SW480 (cell line): Measurements from ENCODE around the gene TENM4.

Experiments used
- DNase-seq: peaks from one replicate; pipeline ENCODE4 v3.0.0-alpha.2; 2016; ENCODE audit warnings: low spot score

Gene TENM4

GRCh38 chr11:79388201-79388600 is 52.6 kb downstream of the TENM4 start:
- no peak for DNase-seq

- no peak for DNase-seq
Measured at GRCh38 chr11:79383874-79384273, 57.0 kb downstream of the TENM4 start.

- no peak for DNase-seq
Measured at GRCh38 chr11:79382301-79383050, 58.4 kb downstream of the TENM4 start.

DNA sequence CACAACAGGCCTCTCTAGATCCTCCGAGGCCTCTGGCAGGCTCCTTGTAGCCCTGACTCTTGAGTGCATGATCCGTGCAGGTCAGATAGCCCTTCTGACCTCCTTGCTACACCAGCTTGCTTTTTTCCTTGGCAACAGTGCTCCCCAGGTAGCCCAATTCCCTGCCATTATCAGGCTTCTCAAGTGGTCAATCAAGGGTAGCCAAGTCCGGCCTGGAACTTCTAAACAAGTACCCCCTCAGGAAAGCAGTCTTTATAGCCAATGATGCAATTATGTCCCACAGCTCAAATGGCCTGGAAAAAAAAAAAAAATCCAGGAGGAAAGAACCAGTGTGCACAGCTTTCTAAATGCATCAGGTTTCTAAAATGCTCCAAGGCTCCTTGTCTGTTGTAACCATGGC is 59.8 kb downstream of the TENM4 start:
- no peak for DNase-seq

- DNase-seq = no peak
Measured at GRCh38 chr11:79377406-79377805, 63.4 kb downstream of the TENM4 start.

DNA sequence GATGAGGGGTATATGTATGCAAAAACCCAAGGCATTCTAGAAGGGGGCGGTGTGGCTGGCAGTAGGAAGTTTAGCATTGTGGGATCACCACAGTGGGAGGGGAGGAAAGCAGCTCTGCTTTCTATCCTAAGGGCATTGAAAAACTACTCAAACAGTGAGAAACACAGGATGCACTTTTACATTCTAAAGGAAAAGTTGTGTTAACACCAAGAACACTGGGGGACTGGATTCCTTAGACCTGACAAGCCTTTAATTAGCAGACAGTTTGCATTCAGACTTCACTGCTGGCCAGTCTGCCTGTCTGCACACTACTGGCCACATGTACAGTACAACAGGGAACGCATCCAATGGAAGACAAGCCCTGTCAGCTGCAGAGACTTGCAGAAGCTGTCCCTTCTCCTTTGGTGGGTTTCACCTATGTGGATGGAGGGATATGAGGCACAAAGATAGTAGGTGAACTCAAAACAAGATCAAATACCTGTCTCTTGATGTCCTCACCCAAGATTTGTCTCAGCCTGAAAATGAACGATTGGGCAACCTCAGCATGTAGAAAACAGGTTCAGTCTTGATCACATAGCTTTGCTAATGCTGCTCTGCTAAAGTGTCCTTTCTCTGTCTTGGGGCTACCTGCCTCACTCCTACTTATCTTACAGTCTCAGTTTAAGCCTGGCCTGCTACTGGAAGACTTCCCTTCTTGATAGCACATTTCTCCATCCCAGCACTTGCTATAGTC is 64.8 kb downstream of the TENM4 start:
- DNase-seq = no peak

- DNase-seq = no peak
Measured at GRCh38 chr11:79374727-79375126, 66.1 kb downstream of the TENM4 start.

DNA sequence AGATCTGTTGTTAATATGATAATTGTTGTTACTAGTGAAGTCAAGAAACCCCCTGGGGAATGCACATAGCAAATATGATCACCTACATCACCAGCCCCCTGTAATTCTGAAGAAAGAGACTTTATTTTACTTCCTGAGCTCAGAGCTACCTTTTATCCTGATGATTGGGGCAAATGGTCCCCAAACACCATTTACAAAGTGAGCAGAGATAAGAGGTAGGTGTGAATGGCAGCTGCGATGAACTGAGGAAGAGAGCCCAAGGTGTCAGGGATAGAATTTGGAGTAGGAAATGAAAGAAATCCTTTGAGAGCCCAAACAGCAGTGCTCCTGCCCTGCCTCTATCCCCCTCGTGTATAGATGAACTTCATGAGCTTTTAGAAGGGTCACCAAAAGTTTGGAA is 69.1 kb downstream of the TENM4 start:
- DNase-seq = no peak

GRCh38 chr11:79371152-79371551 is 69.7 kb downstream of the TENM4 start:
- no peak for DNase-seq

DNA sequence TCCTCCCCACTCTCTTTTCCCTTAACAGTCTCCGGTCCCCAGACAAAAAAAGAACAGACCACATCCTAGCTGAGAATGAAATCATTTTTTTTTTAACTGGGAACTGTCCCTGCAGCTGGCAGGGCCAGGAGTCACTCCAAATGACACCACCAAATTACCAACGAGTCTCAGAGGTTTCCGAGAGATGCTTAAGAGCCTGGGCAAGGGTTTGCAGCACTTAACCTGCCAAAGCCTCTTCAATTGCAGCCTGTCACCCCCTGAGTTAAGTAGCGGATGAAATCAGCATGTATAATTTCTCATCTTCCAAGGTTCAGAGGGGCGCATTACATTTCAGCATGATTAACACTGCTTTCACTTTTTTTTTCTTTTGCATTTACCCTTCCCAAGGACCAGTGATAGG is 71.8 kb downstream of the TENM4 start:
- DNase-seq = no peak

- DNase-seq = no peak
Measured at GRCh38 chr11:79367844-79368243, 73.0 kb downstream of the TENM4 start.

DNA sequence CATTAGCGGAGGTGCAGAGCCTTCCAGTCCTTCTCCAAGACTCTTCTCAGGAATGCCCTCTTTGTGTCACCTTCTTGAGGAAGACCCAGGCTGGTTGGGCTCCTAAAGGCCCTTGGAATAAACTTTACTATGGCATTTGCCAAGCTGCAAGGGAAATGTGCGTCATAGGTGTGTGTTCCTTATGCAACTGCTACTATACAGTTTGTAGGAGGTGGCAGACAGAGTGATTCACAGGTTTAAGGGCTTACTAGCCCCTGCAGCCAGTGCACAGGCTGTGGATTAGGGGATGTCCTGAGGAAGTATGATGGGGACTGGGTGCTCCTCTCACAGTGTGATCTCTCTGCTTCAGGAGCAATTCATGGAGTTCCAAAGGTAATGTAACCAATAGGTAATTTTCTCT is 74.6 kb downstream of the TENM4 start:
- DNase-seq = no peak

GRCh38 chr11:79363861-79364378 is 76.9 kb downstream of the TENM4 start:
- DNase-seq = no peak

DNA sequence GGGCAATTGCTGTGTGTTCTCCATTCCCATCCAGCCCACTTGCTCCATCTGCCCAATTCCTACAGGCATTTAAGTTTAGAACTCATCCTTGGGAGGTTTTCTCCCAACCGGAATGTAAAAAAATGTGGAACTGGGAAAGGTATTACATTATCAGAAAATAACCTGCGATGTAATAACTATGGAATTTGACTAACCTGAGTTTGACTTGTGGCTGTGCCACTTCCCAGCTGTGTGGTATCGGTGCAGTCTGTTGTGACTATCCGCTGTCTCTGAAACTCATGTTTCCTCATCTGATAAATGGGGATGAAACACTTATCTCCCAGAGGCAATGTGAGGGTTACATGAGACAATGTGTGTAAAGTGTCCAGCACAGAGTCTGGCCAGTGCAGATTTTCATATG is 77.6 kb downstream of the TENM4 start:
- DNase-seq = no peak

DNA sequence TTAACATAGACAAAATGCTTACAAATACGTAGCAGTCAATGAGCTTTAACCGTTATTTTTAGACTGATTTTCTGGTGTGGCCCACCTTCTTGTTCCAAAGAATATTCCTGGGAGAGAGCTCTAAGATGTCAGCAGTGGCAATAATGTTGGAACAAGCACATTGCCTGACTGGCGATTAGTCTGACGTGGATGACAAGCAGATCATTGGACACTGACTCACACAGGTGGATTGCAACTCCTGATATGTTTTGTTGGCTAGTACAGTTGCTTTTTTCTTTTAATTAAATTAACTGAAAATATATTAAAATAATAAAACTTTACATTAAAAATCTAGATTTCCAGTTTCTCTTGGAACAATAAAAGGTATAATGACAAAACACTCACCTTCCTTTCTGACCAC is 78.0 kb downstream of the TENM4 start:
- no peak for DNase-seq

GRCh38 chr11:79362206-79362757 is 78.5 kb downstream of the TENM4 start:
- DNase-seq = no peak

GRCh38 chr11:79358258-79358657 is 82.6 kb downstream of the TENM4 start:
- DNase-seq = no peak

DNA sequence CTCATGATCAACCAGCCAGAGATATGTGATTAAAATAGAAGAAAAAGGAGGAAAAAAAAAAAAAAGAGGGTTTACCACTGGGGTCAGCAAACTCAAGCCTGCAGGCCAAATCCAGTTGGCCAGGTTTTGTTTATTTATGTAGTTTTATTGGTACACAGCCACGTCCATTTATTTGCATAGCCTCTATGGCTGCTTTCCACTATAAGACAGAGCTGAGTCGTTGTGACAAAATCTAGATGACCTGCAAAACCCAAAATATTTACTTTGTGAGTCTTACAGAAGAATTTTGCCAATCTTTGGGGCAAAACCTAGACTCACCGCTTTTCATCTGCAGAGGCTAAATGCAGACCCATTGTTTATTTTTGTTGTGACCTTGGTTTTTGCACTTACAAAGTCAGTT is 87.1 kb downstream of the TENM4 start:
- DNase-seq = no peak

GRCh38 chr11:79352349-79352703 is 88.5 kb downstream of the TENM4 start:
- no peak for DNase-seq

DNA sequence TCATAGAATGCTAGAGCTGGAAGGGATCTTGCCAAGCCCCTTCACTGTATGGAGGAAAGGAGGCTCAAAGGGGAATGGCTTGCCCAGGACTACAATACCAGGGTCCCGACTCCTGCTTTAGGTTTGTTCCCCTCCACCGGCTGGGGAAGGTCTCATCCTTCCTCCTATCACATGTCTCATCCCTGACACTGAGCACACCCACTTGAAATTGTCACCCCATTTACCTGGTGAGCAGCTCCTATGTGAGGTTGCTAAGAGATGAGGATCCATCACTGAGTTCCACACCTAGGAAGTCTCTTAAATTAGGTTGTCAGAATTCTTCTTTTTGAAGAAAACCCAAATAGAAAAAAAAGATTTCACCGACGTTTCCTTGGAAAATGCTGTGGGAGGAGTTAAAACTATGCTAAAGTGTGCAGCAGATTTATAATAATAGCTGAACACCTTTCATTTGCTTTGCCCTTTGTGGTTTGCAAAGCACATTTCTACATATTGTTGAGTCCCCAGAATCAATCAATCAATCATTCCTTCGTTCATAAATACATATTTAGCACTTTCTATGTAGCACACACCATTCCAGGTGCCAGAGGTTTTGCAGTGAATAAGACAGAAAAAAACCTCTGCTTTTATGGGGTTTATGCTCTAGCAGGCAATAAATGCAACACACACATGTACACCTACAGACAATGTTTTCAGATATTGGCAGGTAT is 91.7 kb downstream of the TENM4 start:
- DNase-seq = no peak

DNA sequence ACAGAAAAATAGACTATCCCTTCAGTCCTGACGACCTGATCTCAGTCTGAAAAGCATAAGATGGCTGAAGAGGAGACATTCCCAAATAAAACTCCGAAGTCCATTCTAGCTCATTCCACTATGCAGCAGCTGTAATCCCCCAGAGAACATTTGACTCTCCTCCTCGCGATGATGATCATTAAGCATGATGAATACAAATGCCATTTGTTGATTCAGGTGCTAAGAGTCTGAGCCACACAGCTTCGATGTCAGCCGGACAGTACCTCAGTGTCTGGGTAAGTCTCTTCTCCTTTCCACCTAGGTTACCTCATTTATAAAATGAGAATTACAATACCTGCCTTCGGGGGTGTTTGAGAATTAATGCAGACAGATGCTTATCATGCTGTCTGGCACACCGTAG is 94.8 kb downstream of the TENM4 start:
- no peak for DNase-seq

- no peak for DNase-seq
Measured at GRCh38 chr11:79344753-79345294, 96.0 kb downstream of the TENM4 start.
